ENCODE data around the gene CEACAM18.
"Not testable (repeated sequence)": the region's sequence is repeated elsewhere in the genome, so short reads cannot be mapped to it uniquely, and the experiment has no call there.

Gene CEACAM18

DNA sequence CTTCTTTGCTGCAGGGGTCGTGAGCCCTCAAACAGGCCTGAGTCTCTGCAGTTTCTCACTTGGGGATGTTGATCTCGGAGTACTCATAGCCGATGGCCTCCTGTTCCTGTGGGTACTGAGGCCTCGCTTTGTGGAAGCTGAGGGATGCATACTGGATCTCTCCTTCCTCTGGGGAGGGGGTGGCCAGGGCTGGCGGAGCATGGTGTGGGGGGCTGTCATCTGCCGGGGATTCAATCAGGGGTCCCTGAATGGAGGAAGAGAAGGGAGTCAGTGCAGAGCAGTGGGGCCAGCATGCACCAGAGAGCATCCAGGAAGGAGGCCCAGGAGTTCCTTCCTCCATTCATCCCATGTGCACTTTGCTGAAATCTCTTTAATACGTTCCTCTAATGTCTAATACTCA is 13.2 kb downstream of the CEACAM18 start:
- DNase-seq: no peak

DNA sequence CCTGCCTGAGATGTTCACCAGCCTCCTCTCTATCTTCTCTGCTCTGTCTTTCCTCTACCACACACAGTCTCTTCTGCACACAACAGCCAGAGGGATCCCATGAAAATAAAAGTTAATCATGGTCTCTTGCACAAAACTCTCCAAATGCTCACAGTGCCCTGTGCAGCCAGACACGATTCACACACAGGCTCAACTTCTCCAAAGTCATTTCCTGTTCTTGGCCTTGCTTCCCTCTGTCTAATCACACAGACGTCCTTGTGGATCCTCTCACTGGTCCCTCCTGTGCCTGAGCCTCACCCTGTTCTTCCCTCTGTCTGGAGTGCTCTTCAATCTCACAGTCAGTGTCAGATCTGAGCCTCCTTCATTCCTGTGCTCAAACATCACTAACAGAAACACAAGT is 15.4 kb downstream of the CEACAM18 start:
- peak in 1 of 58 donors; percentile 3 for DNase-seq

DNA sequence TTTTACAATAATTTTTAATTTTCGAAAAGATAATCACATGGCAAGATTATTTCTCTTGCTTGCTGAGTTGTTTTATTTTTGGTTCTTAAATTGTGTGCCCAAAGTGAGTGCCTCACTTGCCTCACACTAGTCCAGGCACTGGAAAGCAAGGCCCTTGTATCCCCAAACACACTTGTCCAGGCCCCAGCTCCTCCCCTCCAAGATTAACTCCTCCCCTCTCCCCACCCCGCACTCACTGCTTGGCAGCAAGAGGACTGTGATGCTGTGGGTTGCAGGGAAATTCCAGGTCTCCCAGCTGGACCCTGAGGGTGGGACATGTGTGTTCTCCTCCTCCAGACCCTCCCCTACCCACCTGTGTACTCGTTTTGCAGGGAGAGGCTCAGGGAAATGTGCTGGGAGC is 19.3 kb downstream of the CEACAM18 start:
- DNase-seq: no peak

DNA sequence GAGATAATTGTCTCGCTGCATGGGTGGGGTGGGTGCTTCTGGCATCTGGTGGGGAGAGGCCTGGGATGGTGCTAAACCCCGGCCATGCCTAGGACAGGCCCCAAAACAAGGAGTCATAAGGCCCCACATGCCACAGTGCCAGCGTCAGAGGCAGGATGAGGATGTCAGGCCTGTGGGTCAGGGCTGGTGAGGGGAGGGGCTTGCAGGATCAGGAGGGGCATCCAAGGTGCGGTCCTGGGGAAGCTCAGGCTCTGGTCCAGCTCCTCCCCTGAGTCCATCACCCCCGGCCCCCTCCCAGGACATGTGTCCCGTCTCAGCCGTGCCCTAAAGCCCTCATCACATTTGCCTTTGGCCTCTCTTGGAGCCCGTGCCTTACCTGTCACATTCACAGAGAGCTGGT is 22.6 kb downstream of the CEACAM18 start:
- not testable (repeated sequence) for DNase-seq

DNA sequence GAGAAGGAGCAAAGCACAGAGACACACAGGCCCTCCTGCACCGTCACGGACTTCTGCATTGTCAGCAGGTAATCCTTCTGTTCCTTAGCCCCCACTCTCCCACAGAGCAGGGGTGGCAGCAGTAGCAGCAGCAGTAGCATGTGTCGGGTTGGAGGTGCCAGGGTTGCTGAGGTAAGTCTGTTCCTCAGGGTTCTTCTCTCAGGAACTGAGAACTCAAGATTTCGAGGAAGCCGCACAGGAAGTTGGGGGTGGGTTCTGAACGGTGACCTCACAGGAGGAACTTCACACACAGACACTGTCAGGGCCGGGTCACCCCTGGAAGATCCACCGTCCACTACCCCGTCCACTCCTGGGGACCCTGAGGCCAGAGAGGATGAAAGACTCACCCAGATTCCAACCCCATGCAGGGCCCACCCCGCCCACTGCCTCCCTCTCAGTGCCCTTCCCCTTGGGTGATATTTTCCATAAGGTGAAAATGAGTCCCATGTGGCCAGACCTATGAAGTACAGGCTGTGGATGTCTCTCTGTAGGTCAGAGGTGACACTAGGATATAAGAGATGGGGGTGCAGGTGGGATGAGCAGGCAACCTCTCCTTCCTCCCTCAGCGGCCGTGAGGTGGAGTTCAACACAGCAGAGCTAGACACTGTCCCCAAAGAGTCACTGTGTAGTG is 23.4 kb downstream of the CEACAM18 start, which contains the start of gene SIGLEC12:
Gene SIGLEC12 (minus strand): TSS at position 207 of the 670 bp plus-strand sequence. CDS start 67 bp downstream, at position 140.
- DNase-seq: peak in 18 of 58 donors; percentile 0 to 30 (median 8)

DNA sequence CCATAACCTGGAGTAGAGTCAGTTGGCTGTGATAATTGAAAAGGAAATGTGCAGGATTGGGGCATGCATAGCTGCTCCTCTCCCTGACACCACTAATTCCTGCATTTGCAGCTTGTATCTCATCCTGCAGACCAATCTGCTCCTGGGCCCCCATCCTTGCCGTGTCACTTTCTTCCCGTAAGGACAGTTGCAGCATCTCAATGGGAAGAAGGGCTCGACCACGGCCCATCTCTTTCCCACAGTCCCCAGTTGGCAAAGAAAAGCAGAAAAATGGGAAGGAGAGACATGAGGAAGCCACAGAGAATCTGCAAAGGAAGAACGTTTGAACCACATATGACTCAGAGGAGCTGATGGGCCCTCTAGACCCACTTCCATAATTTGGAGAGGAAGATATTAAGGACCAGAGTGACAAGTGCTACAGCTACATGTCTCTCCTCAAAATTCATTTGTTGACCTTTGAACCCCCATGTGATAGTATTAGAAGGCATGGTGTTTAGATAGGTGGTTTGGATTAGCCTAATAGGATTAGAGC is 25.0 kb downstream of the CEACAM18 start:
- no peak for DNase-seq

DNA sequence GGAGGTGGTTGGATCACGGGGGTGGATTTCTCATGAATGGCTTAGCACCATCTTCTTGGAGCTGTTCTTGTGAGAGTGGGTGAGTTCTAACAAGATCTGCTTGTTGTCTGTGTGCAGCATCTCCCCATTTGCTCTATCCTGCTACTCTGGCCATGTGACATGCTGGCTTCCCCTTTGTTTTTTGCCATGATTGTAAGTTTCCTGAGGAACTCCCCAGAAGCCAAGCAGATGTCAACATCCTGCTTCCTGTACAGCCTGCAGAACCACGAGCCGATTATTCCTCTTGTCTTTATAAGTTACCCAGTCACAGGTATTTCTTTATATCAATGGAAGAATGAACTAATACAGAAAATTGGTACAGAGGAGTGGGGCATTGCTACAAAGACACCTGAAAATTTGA is 25.6 kb downstream of the CEACAM18 start:
- DNase-seq: no peak

DNA sequence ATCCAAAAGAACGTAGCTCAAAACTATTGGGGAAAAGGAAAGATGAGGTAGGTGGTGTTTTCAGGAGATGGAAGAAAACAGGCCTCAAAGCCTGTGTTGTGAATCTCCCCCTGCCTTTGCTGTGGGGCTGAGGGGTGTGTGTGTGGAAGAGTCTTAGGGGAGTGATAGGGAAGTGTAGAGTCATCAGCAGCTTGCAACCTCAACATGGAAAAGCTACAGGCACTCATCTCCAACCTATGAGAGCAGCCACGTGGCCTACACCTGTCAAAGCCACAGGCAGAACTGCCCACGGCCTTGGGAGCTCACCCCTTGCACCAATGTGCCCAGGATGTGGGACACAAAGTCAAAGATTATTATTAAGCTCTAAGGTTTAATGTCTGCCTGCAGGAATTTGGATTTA is 27.6 kb downstream of the CEACAM18 start:
- no peak for DNase-seq

GRCh38 chr19:51507192-51507591 is 28.9 kb downstream of the CEACAM18 start:
- DNase-seq: no peak

- DNase-seq: no peak
Observed at GRCh38 chr19:51507640-51508058, 29.3 kb downstream of the CEACAM18 start.

- no peak for DNase-seq
Observed at GRCh38 chr19:51508059-51508733, 29.9 kb downstream of the CEACAM18 start.

DNA sequence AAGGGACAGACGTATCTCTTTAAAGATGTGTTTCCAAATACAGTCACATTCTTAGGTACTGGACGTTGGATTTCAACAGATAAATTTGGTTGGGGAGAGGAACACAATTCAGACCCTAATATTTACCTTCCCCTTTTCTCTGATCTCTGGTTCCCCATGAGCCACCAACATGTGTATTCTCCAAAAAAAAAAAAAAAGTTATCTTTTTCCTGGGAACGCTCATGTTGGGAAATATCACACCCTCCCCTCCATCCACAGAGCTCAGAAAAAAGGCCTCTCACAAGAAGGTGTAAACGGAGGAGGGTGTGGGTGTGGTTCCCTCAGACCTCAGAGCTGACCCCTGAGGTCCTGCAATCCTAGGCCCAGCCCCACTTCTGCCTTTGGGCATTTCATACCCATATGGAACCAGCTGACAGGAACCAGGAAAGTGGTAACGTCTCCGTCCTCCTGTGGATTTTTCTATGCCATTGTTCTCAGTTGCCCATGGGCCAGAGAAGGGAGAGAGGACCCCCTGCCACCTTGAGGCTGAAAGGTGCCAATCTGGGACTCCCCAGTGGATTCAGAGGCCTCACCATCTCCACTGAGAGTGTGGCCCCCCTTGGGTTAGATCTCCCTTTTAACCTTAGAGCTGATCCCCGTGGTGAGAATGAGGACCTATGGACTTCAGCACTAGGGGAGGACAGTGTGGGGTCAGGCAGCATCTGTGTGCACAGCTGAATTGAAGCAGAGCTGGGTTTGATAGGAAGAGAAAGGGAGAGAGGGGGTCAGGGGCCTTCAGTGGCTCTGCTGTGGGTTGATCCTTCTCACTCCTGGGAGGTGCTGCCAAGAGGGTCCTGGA is 31.7 kb downstream of the CEACAM18 start:
- DNase-seq: no peak

DNA sequence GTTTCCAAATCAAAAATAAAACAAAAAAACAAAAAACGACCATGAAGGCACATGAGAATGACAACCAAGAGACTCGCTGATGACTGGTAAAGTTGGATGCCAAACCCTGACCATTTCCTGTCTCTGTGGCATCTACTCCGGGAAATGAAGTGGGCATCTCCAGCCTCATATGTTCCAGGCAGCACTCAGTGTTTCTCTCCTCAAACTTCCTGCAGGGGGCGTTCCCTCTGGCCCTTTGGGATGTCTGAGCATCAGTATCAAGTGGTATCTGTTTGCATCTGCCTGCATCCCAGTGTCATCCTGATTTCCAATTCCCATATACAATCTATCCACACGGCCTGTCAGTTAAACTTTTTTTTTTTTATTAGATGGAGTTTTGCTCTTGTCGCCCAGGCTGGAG is 33.0 kb downstream of the CEACAM18 start:
- no peak for DNase-seq

DNA sequence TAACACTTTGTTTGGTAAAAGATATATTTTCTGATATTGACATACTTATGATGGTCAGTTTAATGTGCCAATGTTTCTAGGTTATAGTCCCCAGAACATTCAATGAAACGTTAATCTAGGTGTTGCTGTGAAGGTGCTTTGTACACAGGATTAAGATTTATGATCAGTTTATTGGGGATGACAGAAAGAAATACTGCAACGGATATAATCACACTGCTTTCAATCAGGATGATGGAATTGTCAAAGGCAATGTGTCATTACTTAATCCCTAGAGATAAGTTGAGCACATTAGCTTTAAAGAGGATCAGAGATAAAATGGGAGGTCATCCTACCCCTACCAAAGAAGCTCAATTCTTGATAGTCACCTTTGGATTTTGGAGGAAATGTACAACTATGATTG is 35.6 kb downstream of the CEACAM18 start:
- DNase-seq: no peak

GRCh38 chr19:51514866-51515481 is 36.6 kb downstream of the CEACAM18 start:
- peak in 2 of 58 donors; percentile 1 to 23 for DNase-seq

DNA sequence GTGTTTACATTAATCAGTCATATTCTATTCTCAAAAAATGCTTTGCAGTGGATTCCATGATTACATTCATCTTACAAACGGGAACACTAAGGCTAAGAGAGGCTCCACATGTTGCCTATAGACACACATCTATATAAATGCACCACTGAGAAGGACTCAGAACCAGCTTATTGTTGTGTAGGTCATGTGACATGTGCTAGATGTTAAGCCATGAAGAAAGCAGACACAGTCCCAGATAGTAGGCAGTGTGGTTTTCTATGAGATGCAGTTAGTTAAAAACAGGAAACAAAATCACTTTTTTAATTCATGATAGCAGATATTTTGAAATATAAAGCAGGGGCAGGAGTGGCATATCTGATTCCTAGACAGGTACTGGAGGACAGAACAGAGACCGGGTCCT is 42.4 kb downstream of the CEACAM18 start:
- DNase-seq: no peak

- DNase-seq: no peak
Observed at GRCh38 chr19:51521357-51521756, 43.0 kb downstream of the CEACAM18 start.

- peak in 6 of 58 donors; percentile 1 to 38 (median 6) for DNase-seq
Observed at GRCh38 chr19:51521781-51522180, 43.4 kb downstream of the CEACAM18 start.

DNA sequence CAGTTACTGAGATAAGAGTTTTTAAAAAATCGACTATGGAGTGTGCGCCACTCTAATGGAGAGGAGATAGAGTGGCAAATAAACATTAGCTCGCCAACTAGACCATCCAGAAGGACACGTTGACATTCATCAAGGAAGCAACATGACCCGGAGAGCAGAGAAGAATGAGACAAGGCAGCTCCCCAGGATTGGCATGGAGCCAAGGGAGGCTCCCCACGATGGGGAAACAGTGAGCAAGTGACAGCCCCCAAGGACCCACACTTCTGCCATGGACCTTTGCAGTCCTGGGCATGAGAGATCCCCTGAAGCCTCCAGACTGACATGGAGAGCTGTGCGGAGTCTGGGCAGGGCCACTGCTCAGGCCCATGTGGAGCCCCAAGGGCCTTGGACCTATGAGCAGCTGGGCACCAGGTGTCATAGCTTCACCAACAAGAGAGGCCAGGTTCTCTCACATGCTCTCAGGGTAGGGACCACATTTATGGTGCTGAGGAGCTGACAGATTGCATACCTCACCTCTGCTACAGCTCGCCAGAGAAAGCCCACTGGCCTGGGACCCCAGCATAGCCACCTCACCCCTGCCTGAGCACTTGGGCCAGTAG is 46.4 kb downstream of the CEACAM18 start:
- no peak for DNase-seq

- DNase-seq: no peak
Observed at GRCh38 chr19:51525651-51526050, 47.3 kb downstream of the CEACAM18 start.

DNA sequence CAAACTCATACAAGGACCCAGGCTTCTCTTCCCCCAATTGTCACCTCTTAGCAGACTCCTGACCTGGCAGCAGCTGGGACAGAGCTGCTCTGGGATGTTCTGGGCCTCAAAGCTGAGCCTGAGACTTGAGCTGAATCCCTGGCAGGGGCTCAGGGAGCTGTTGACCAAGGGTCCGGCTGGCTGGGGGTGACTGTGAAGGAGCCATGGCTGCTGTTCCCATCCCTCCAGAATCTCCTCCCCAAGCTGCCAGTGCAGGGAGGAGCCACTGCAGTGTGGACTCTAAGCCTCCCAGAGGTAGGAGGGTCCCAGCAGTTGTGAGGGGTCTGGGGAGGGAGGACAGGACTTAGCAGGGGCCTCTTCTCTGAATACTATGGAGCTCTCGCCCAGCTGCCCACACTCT is 51.0 kb downstream of the CEACAM18 start:
- no peak for DNase-seq
